OCI-LY3 (cell line): ENCODE measurements around the gene MED16.

Experiments
- EZH2phosphoT487 ChIP-seq: fragments of 200-600 bp; shearing (Covaris generic); IDR thresholded peaks from 2 replicates; pipeline ENCODE4 v1.6.1; 2018; ENCODE audit warnings: antibody characterized with exemption, mixed run types, low read depth
- TF ChIP-seq, protein P1 (sequence below): fragments of 200-600, 300-600 bp; sonication (generic); IDR thresholded peaks from 2 replicates; pipeline ENCODE4 v1.5.1; 2014; ENCODE audit warnings: antibody characterized with exemption, low read length, low read depth

DNA sequence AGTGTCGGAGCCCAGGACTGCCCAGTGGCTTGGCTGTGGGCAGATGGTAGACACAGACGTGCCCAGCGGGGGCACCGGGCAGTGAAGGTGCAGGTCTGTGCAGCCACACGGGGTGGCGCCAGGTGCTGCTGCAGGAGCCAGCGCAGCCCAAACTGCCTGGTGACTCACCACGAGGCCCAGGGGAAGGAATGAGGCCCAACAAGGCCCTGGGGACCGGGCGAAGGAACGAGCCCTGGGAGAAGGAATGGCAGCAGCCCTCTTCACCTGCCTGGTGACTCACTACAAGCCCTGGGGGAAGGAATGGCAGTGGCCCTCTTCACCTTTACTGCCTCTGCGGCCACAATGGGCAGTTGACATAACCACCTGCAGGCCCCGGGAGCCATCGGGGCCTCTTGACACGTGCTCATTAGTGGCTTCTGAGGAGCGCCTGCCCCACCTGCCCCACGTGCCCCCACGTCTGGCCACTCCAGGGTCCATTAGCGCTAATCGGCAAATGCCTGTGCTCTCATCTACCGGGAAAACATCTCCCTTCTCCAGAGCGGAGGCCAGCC is 9.3 kb downstream of the MED16 start:
- TF ChIP-seq, protein P1, sequence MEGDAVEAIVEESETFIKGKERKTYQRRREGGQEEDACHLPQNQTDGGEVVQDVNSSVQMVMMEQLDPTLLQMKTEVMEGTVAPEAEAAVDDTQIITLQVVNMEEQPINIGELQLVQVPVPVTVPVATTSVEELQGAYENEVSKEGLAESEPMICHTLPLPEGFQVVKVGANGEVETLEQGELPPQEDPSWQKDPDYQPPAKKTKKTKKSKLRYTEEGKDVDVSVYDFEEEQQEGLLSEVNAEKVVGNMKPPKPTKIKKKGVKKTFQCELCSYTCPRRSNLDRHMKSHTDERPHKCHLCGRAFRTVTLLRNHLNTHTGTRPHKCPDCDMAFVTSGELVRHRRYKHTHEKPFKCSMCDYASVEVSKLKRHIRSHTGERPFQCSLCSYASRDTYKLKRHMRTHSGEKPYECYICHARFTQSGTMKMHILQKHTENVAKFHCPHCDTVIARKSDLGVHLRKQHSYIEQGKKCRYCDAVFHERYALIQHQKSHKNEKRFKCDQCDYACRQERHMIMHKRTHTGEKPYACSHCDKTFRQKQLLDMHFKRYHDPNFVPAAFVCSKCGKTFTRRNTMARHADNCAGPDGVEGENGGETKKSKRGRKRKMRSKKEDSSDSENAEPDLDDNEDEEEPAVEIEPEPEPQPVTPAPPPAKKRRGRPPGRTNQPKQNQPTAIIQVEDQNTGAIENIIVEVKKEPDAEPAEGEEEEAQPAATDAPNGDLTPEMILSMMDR = no peak
- TF ChIP-seq EZH2phosphoT487 = no peak
